ENCODE measurements around the gene TPM3. TPM values are rescaled to one million over a fixed set of nuclear protein-coding genes. Genes with fewer than 3 reads are reported as not detected.
A peak's percentile ranks its signal among the peaks of the same experiment; 100 is the strongest.

TPM3 gene
- total and polyA plus RNA-seq, 9 of the 15 experiments (the other 6 are each of a cell fraction or from before 2014, with no cell fraction given), result 202 to 604 (median 421) TPM

DNA sequence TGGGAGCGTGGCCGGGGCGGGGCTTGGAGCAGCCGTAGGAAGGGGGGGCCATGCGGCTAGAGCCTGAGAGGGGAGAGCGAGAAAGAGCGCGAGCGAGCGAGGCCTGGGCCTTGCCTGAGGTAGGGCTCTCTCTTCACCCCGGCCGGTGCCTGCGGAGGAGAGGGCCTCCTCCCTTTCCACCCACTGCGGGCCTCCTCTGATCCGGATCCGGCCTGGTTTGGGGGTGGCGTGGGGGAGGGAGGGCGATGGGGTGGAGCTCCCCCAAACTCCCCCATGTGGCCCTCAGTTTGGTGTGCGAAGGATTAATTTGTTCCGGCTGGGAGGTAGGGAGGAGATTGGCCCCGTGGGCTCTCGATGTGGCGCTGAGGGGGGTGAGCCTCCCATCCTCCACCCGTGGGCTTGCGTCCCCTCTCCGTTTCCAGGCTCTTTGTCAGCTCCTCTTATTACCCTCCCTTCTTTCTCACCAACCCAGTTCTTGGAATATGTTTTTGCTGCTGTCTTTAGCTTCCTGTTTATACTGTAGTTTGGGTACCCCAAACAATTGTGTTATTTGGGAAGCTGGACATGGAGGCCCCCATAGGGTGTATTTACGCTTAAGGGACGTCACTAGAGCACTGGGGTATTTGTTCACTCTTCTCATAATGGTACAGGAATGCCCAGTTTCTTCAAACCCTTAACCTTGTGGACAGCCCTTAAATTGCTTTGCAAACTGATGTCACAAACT lies 29.5 kb upstream of the TPM3 start (continued):
- TF ChIP-seq, protein P1, sequence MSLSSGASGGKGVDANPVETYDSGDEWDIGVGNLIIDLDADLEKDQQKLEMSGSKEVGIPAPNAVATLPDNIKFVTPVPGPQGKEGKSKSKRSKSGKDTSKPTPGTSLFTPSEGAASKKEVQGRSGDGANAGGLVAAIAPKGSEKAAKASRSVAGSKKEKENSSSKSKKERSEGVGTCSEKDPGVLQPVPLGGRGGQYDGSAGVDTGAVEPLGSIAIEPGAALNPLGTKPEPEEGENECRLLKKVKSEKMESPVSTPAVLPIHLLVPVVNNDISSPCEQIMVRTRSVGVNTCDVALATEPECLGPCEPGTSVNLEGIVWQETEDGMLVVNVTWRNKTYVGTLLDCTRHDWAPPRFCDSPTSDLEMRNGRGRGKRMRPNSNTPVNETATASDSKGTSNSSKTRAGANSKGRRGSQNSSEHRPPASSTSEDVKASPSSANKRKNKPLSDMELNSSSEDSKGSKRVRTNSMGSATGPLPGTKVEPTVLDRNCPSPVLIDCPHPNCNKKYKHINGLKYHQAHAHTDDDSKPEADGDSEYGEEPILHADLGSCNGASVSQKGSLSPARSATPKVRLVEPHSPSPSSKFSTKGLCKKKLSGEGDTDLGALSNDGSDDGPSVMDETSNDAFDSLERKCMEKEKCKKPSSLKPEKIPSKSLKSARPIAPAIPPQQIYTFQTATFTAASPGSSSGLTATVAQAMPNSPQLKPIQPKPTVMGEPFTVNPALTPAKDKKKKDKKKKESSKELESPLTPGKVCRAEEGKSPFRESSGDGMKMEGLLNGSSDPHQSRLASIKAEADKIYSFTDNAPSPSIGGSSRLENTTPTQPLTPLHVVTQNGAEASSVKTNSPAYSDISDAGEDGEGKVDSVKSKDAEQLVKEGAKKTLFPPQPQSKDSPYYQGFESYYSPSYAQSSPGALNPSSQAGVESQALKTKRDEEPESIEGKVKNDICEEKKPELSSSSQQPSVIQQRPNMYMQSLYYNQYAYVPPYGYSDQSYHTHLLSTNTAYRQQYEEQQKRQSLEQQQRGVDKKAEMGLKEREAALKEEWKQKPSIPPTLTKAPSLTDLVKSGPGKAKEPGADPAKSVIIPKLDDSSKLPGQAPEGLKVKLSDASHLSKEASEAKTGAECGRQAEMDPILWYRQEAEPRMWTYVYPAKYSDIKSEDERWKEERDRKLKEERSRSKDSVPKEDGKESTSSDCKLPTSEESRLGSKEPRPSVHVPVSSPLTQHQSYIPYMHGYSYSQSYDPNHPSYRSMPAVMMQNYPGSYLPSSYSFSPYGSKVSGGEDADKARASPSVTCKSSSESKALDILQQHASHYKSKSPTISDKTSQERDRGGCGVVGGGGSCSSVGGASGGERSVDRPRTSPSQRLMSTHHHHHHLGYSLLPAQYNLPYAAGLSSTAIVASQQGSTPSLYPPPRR (CRISPR knock-in tag; IDR thresholded peaks at IDR 0.05; ENCODE audit: borderline replicate concordance), result no peak
- TF ChIP-seq, protein P2, sequence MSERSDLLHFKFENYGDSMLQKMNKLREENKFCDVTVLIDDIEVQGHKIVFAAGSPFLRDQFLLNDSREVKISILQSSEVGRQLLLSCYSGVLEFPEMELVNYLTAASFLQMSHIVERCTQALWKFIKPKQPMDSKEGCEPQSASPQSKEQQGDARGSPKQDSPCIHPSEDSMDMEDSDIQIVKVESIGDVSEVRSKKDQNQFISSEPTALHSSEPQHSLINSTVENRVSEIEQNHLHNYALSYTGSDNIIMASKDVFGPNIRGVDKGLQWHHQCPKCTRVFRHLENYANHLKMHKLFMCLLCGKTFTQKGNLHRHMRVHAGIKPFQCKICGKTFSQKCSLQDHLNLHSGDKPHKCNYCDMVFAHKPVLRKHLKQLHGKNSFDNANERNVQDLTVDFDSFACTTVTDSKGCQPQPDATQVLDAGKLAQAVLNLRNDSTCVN (CRISPR knock-in tag; IDR thresholded peaks at IDR 0.05), result no peak
- TF ChIP-seq, protein P3, sequence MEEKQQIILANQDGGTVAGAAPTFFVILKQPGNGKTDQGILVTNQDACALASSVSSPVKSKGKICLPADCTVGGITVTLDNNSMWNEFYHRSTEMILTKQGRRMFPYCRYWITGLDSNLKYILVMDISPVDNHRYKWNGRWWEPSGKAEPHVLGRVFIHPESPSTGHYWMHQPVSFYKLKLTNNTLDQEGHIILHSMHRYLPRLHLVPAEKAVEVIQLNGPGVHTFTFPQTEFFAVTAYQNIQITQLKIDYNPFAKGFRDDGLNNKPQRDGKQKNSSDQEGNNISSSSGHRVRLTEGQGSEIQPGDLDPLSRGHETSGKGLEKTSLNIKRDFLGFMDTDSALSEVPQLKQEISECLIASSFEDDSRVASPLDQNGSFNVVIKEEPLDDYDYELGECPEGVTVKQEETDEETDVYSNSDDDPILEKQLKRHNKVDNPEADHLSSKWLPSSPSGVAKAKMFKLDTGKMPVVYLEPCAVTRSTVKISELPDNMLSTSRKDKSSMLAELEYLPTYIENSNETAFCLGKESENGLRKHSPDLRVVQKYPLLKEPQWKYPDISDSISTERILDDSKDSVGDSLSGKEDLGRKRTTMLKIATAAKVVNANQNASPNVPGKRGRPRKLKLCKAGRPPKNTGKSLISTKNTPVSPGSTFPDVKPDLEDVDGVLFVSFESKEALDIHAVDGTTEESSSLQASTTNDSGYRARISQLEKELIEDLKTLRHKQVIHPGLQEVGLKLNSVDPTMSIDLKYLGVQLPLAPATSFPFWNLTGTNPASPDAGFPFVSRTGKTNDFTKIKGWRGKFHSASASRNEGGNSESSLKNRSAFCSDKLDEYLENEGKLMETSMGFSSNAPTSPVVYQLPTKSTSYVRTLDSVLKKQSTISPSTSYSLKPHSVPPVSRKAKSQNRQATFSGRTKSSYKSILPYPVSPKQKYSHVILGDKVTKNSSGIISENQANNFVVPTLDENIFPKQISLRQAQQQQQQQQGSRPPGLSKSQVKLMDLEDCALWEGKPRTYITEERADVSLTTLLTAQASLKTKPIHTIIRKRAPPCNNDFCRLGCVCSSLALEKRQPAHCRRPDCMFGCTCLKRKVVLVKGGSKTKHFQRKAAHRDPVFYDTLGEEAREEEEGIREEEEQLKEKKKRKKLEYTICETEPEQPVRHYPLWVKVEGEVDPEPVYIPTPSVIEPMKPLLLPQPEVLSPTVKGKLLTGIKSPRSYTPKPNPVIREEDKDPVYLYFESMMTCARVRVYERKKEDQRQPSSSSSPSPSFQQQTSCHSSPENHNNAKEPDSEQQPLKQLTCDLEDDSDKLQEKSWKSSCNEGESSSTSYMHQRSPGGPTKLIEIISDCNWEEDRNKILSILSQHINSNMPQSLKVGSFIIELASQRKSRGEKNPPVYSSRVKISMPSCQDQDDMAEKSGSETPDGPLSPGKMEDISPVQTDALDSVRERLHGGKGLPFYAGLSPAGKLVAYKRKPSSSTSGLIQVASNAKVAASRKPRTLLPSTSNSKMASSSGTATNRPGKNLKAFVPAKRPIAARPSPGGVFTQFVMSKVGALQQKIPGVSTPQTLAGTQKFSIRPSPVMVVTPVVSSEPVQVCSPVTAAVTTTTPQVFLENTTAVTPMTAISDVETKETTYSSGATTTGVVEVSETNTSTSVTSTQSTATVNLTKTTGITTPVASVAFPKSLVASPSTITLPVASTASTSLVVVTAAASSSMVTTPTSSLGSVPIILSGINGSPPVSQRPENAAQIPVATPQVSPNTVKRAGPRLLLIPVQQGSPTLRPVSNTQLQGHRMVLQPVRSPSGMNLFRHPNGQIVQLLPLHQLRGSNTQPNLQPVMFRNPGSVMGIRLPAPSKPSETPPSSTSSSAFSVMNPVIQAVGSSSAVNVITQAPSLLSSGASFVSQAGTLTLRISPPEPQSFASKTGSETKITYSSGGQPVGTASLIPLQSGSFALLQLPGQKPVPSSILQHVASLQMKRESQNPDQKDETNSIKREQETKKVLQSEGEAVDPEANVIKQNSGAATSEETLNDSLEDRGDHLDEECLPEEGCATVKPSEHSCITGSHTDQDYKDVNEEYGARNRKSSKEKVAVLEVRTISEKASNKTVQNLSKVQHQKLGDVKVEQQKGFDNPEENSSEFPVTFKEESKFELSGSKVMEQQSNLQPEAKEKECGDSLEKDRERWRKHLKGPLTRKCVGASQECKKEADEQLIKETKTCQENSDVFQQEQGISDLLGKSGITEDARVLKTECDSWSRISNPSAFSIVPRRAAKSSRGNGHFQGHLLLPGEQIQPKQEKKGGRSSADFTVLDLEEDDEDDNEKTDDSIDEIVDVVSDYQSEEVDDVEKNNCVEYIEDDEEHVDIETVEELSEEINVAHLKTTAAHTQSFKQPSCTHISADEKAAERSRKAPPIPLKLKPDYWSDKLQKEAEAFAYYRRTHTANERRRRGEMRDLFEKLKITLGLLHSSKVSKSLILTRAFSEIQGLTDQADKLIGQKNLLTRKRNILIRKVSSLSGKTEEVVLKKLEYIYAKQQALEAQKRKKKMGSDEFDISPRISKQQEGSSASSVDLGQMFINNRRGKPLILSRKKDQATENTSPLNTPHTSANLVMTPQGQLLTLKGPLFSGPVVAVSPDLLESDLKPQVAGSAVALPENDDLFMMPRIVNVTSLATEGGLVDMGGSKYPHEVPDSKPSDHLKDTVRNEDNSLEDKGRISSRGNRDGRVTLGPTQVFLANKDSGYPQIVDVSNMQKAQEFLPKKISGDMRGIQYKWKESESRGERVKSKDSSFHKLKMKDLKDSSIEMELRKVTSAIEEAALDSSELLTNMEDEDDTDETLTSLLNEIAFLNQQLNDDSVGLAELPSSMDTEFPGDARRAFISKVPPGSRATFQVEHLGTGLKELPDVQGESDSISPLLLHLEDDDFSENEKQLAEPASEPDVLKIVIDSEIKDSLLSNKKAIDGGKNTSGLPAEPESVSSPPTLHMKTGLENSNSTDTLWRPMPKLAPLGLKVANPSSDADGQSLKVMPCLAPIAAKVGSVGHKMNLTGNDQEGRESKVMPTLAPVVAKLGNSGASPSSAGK (IDR thresholded peaks at IDR 0.05), result peak; percentile 12; the same call in 1 of the 2 replicates
- TF ChIP-seq NFRKB (IDR thresholded peaks at IDR 0.05; ENCODE audit: low read depth) (0 out of 2 replicates have a peak, but pooled peaks have one; percentile 34), FOXP1 (CRISPR knock-in tag; IDR thresholded peaks at IDR 0.05) (0 out of 2 replicates have a peak, but pooled peaks have one; percentile 47), GTF2E2 (tag; IDR thresholded peaks at IDR 0.05) (peak; percentile 91), ZNF589 (CRISPR knock-in tag; IDR thresholded peaks at IDR 0.05; ENCODE audit: low read depth) (0 out of 2 replicates have a peak, but pooled peaks have one; percentile 46)
- TF ChIP-seq, protein P4, sequence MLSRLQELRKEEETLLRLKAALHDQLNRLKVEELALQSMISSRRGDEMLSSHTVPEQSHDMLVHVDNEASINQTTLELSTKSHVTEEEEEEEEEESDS (CRISPR knock-in tag; IDR thresholded peaks at IDR 0.05), result no peak

All from K562 (cell line).